Limb (tissue), 2 donors: ENCODE measurements around the gene CLCN1.

ENCODE experiments used
- DNase-seq, 2 donors: peaks; one replicate each; pipeline ENCODE4 v3.0.0-alpha.2; 2016; ENCODE audit errors: extremely low spot score in 2 of 2

CLCN1 gene

GRCh38 chr7:143331179-143331801, 15.4 kb downstream of the CLCN1 start:
- no peak for DNase-seq

- no peak for DNase-seq
Observed at GRCh38 chr7:143334244-143334643, 18.3 kb downstream of the CLCN1 start.

DNA sequence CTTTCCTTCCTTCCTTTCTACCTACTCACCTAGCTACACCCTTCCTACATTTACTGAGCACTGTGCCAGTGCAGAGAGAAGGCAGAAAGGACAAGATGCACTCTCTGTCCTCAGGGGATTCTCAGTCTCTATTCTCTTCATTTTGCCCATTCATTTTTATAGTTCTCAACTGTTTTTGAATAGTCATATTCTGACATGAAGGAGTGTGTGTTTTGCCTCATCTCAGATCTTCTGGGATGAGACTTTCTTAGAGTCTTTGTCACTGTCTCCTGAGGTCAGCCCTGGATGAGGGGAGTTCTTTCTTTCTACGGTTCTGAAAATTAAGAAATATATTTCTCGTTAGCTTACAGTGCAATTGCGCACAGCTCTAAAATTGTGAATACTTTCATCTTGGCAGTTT, 21.3 kb downstream of the CLCN1 start:
- DNase-seq = no peak

DNA sequence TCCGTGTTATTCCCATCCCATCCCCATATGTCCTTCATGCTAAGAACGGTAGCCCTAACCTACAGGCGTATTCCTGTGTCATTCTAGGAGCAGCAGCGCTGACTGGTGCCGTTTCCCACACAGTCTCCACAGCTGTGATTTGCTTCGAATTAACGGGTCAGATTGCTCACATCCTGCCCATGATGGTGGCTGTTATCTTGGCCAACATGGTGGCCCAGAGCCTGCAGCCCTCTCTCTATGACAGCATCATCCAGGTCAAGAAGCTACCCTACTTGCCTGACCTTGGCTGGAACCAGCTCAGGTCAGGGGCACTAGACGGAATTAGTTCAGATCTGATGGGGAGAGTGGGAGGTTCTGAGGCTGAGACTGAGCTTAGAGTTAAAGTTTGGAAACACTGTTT, 25.9 kb downstream of the CLCN1 start:
- DNase-seq = no peak

DNA sequence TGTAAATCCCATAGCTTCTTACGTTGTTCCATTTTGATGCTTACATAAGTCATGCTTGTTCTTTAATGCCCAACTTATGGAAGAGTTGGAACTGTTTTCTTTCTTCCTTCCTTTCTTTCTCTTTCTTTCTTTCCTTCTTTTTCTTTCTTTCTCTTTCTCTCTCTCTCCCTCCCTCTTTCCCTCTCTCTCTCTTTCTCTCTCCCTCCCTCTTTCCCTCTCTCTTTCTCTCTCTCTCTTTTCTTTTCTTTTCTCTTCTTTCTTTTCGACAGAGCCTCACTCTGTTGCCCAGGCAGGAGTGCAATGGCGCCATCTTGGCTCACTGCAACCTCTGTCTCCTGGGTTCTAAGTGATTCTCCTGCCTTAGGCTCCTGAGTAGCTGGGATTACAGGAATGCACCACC, 27.7 kb downstream of the CLCN1 start:
- no peak for DNase-seq

GRCh38 chr7:143345428-143345900, 29.6 kb downstream of the CLCN1 start:
- DNase-seq = peak; percentile 8 to 67

- no peak for DNase-seq
Observed at GRCh38 chr7:143346018-143346417, 30.1 kb downstream of the CLCN1 start.

DNA sequence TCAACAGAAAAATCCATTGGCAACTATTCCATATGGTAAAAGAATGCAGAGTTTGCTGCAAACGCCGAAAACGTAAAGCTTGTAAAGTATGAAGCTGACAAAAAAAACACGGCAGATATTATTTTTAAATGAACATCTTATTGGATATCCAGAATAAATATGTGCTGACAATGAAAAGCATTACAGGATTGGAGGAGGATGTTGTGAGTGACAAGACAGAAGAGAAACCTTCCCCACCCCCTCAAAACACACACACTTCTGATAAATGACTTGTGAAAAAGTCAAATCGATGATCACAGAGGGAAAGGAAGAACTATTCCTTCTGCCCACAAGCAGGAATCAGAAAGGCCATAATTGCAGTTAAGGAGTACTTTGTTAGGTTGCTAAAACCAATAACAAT, 32.0 kb downstream of the CLCN1 start:
- DNase-seq = no peak

GRCh38 chr7:143351060-143351459, 35.1 kb downstream of the CLCN1 start:
- no peak for DNase-seq

- no peak for DNase-seq
Observed at GRCh38 chr7:143351574-143351973, 35.7 kb downstream of the CLCN1 start.

- no peak for DNase-seq
Observed at GRCh38 chr7:143352531-143353002, 36.7 kb downstream of the CLCN1 start.

DNA sequence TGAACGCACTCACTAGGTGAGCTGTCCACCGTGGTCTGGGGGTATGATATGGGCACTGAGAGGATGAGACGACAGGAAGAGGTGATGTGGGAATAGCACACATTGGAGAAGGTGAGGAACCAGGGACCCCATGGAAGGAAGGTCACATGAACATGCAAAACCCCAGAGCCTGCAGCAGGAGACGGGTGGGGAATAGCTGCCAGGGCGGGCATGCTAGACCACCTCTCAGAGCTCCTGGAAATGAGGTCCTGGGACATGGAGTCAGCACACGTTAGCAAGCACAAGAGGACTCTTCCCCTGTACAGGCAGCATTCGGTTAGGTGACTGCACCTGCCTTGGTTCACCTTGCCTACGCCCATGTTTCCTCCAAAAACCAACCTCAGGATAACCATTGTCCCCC, 38.5 kb downstream of the CLCN1 start:
- no peak for DNase-seq

DNA sequence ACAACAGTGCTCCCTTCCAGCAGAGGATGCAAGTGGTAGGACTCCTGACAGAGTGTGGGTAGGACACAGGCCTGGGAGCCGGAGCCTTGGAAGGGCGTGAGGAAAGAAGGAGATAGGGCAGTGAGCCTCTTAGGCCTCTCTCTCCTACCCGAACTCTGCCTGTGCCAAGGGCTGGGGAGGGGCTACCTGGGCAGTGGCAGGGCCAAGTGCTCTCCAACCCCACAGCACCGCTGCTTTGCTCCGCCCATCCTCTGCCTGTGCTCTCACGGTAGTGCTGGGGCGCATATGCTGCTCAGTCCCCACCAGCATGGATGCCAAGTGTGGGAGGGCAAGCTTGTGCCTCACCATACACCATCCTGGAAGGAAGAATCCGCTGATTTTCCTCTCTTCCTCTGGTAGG, 39.1 kb downstream of the CLCN1 start:
- no peak for DNase-seq

DNA sequence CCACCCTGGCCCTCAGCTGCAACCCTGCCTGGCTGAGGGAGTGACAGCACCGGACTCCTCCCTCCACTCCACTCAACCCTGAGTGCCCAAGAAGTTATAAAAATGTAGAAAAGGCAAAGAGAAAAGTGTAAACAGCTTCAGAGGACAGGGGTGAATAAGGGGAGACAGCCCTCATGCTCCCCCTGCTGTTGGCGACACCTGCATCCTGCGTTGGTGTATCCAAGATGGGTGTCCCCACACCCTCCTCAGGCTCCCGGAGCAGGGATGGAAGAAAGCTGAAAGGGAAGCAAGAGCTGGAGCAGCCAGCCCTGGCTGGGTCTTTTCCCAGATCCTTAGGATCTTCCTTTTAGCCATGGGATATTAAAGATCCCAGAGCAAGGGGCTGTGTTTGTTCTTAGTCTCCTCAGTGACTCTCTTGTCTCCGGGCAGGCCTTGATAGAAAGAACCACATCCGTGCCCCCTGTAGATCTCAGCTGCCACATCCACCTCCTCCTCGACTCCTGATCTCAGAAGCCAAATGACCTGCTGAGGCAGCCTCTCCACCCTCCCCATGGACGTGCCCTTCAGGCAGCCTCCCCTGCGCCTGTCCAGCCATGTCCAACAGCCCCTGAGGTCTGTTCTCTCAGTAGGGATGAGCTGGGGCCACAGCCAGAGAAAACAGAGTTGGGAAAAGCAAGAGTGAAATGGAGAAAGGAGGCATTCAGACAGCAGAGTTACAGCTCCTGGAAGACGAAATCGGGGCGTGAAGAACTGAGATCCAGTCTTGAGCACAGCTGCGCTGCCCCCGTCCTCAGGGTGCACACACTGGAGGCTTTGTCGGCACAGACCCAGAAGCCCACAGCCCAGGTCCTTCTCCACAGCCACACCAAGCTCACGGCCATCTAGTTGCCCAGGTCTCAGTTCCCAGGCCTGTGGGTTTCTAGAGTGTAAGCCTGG, 39.8 kb downstream of the CLCN1 start:
- DNase-seq = no peak

DNA sequence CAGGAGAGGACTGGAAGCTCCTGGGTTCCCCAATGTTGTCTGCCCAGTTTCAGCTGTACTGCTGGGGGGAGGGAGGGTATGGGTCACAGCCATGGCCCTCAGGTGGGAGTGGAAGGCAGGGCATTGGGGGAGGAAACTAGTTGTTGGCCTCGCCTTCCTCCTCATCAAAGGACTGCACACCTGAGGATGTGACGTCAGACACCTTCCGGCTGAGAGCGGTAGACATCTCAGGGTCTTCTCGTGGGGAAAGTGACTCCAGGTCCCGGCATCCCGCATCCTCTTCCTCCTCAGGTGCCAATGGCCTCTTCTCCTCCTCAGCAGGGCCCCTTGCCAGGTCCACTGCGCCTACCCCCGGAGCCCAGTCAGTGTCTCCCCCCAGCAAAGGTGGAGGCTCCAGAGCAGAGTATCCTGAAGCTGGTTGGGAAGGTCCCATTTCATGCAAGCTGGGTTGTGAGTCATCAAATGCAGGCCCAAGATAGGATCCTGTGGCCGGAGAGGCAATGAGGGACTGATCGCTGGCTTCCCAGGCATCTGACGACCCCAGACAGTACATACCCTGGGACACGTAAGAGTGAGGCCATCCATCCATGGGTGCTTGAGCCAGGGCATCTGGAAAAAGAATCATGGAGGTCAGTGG, 40.6 kb downstream of the CLCN1 start:
- no peak for DNase-seq

DNA sequence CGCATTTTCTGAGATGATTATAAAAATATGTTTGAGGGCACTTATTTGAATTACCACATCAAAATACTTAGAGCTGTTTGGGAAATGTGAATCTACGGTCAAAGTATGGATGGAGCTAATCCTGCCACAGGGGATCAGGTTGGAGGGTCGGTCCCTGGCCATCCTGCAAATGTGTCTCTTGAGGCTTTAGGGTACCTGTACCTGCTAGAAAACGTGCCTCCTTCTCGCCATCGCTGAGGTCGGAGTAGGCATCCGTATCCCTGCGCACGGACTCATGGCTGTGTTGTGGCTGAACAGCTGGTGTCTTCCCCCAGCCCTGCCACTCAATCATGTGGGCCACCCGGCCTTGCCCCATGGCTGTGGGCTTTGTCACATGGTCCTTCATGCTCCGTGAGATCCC, 42.7 kb downstream of the CLCN1 start:
- DNase-seq = no peak

DNA sequence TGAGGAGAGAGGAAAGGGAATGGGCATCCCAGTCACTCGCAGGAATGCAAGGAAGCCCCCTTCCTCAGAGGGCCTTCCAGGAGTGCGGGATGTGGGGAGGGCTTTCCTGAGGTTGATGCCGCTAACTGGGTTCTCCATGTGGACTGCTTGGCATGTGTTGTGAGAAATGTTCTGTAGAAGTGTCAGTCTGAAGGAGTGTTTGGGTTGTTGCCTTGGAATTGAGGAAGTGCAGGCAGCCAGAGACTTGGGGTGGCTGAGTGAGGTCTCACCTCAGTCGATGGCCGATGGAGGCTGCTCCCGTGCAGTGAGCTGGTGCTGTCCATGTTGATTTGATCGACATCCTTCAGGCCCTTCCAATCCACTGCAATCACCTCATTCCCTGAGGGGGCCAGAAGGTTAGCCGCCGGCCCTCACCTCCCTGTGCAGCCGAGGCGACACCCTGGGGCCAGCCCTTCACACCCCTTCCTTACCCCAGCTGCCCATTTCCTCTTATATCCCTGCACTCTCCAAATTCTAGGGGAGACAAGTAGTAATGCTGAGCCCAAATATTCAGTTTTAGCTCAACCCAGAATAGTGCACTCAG, 44.0 kb downstream of the CLCN1 start:
- DNase-seq = no peak

- peak in 1 of 2 donors; percentile 58 for DNase-seq
Observed at GRCh38 chr7:143360788-143361551, 45.1 kb downstream of the CLCN1 start.

GRCh38 chr7:143361552-143362130, 45.7 kb downstream of the CLCN1 start:
- peak in 1 of 2 donors; percentile 50 for DNase-seq

DNA sequence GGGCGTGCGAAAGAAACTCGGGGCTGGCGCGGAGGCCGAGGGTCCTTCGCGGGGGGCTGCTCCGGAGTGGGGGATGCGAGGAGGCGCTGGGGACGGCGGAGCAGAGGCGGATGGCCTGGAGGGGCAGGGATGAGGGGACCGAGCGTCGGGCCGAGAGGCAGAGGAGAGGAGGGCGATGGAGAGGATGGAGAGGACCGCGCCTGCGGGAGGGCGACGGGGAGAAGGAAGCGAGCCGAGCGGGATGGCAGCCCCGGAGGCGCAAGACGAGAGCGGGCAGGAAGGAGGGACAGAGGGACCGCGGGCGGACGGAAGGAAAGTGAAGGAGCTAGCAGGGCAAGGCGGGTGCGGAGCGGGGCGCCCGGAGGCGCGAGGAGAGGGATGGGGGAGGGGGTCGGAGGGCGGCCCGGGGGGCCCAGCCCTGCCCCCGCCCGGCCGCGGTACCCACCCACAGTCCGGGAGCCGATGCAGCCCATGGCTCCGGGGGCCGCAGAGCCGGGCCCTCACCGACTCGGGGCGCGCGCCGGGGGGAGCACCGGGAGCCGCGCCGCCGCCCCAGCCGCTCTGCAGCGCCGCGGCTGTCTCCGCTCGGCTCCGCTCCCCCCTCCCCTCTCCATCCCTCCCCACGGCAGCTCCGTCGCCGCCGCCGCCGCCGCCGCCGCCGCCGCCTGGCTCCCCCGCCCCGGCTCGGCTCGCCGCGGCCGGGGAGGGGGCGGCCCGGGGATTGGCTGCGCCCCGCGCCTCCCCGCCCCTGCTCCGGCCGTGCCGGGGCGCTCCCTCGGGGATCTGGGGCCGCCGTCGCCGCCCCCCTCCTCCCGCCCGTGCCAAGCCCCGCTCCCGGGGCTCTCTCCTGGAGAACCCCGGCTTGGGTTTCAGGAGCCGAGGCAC, 46.5 kb downstream of the CLCN1 start, which contains the start of gene FAM131B:
TSS of gene FAM131B (minus strand) at position 583 of the 885 bp plus-strand sequence. CDS start at position 473, 110 bp downstream.
- peak in 1 of 2 donors; percentile 69 for DNase-seq
